ENCODE results near the gene TAF11L4.
"Not testable (repeated sequence)": the region's sequence is repeated elsewhere in the genome, so short reads cannot be mapped to it uniquely, and the experiment has no call there.

The TAF11L4 gene

GRCh38 chr5:17521501-17521900 lies at the start of gene TAF11L4:
TAF11L4 (plus strand) TSS chr5:17521801.
- not testable (repeated sequence) for H3K27me3 Mint-ChIP-seq

GRCh38 chr5:17475064-17475463 lies 46.5 kb upstream of the TAF11L4 start:
- H3K27me3 Mint-ChIP-seq, H3K27ac Mint-ChIP-seq, H3K9me3 Mint-ChIP-seq, H3K36me3 Mint-ChIP-seq, H3K4me3 Mint-ChIP-seq: not testable (repeated sequence)
- peaks cover 33% of the 10 kb centered on the region for H3K4me1 Mint-ChIP-seq
- ATAC-seq = peak; percentile 63

More at GRCh38 chr5:17521501-17521900, at the start of gene TAF11L4:
- H3K27ac Mint-ChIP-seq, H3K36me3 Mint-ChIP-seq, H3K4me1 Mint-ChIP-seq, ATAC-seq, H3K9me3 Mint-ChIP-seq, H3K4me3 Mint-ChIP-seq: not testable (repeated sequence)

- no peak overlapping the region for H3K4me3 Mint-ChIP-seq
- H3K36me3 Mint-ChIP-seq = no peaks in the 10 kb centered on the region
- ATAC-seq = no peak
- no peaks in the 10 kb centered on the region for H3K9me3 Mint-ChIP-seq
- H3K4me1 Mint-ChIP-seq = peaks cover 33% of the 10 kb centered on the region
- H3K27me3 Mint-ChIP-seq = no peaks in the 10 kb centered on the region
- H3K27ac Mint-ChIP-seq = no peak overlapping the region
Observed at GRCh38 chr5:17477043-17477442, 44.6 kb upstream of the TAF11L4 start.

GRCh38 chr5:17477573-17478265 lies 43.9 kb upstream of the TAF11L4 start:
- ATAC-seq = no peak
- H3K4me3 Mint-ChIP-seq = no peak overlapping the region
- H3K4me1 Mint-ChIP-seq = peaks cover 33% of the 10 kb centered on the region
- no peaks in the 10 kb centered on the region for H3K9me3 Mint-ChIP-seq
- H3K36me3 Mint-ChIP-seq = no peaks in the 10 kb centered on the region
- H3K27ac Mint-ChIP-seq = no peak overlapping the region
- no peaks in the 10 kb centered on the region for H3K27me3 Mint-ChIP-seq

- H3K9me3 Mint-ChIP-seq = no peaks in the 10 kb centered on the region
- no peak overlapping the region for H3K27ac Mint-ChIP-seq
- H3K36me3 Mint-ChIP-seq = no peaks in the 10 kb centered on the region
- no peaks in the 10 kb centered on the region for H3K27me3 Mint-ChIP-seq
- no peak overlapping the region for H3K4me3 Mint-ChIP-seq
- peaks cover 4% of the 10 kb centered on the region for H3K4me1 Mint-ChIP-seq
- ATAC-seq = no peak
Observed at GRCh38 chr5:17481378-17481777, 40.2 kb upstream of the TAF11L4 start.

GRCh38 chr5:17482790-17483189 lies 38.8 kb upstream of the TAF11L4 start:
- Mint-ChIP-seq H3K4me3 (no peak overlapping the region), H3K27ac (no peak overlapping the region), H3K9me3 (no peaks in the 10 kb centered on the region), H3K27me3 (no peaks in the 10 kb centered on the region), H3K36me3 (no peaks in the 10 kb centered on the region), H3K4me1 (no peaks in the 10 kb centered on the region)
- ATAC-seq = no peak

- H3K36me3 Mint-ChIP-seq, H3K27me3 Mint-ChIP-seq, H3K27ac Mint-ChIP-seq, H3K4me1 Mint-ChIP-seq, H3K4me3 Mint-ChIP-seq, H3K9me3 Mint-ChIP-seq, ATAC-seq: not testable (repeated sequence)
Observed at GRCh38 chr5:17486464-17487173, 35.0 kb upstream of the TAF11L4 start.

GRCh38 chr5:17487174-17487512 lies 34.5 kb upstream of the TAF11L4 start:
- H3K27me3 Mint-ChIP-seq = no peaks in the 10 kb centered on the region
- H3K4me3 Mint-ChIP-seq = no peak overlapping the region

GRCh38 chr5:17491257-17491656 lies 30.3 kb upstream of the TAF11L4 start:
- H3K27me3 Mint-ChIP-seq, H3K27ac Mint-ChIP-seq, H3K4me1 Mint-ChIP-seq, H3K4me3 Mint-ChIP-seq, ATAC-seq, H3K36me3 Mint-ChIP-seq, H3K9me3 Mint-ChIP-seq: not testable (repeated sequence)

More at GRCh38 chr5:17487174-17487512, 34.5 kb upstream of the TAF11L4 start:
- H3K9me3 Mint-ChIP-seq = no peaks in the 10 kb centered on the region
- no peak for ATAC-seq
- H3K36me3 Mint-ChIP-seq = no peaks in the 10 kb centered on the region
- no peak overlapping the region for H3K27ac Mint-ChIP-seq
- no peaks in the 10 kb centered on the region for H3K4me1 Mint-ChIP-seq

- Mint-ChIP-seq H3K4me1 (no peaks in the 10 kb centered on the region), H3K27ac (no peak overlapping the region), H3K9me3 (peaks cover 6% of the 10 kb centered on the region), H3K27me3 (no peaks in the 10 kb centered on the region), H3K4me3 (no peak overlapping the region), H3K36me3 (no peaks in the 10 kb centered on the region)
- no peak for ATAC-seq
Observed at GRCh38 chr5:17492770-17493169, 28.8 kb upstream of the TAF11L4 start.

- ATAC-seq = no peak
- Mint-ChIP-seq H3K4me1 (no peaks in the 10 kb centered on the region), H3K36me3 (no peaks in the 10 kb centered on the region), H3K27ac (no peak overlapping the region), H3K4me3 (no peak overlapping the region), H3K27me3 (no peaks in the 10 kb centered on the region), H3K9me3 (peaks cover 6% of the 10 kb centered on the region)
Observed at GRCh38 chr5:17497446-17497845, 24.2 kb upstream of the TAF11L4 start.

GRCh38 chr5:17497931-17498330 lies 23.7 kb upstream of the TAF11L4 start, which contains the start of gene TAF11L2:
TAF11L2 (plus strand) TSS chr5:17498231.
- not testable (repeated sequence) for H3K9me3 Mint-ChIP-seq, H3K27ac Mint-ChIP-seq, H3K4me1 Mint-ChIP-seq, H3K4me3 Mint-ChIP-seq, ATAC-seq, H3K36me3 Mint-ChIP-seq, H3K27me3 Mint-ChIP-seq

- Mint-ChIP-seq H3K36me3 (no peaks in the 10 kb centered on the region), H3K4me3 (no peak overlapping the region), H3K27me3 (peaks cover 8% of the 10 kb centered on the region), H3K27ac (no peak overlapping the region), H3K4me1 (no peaks in the 10 kb centered on the region), H3K9me3 (no peaks in the 10 kb centered on the region)
- no peak for ATAC-seq
Observed at GRCh38 chr5:17511775-17512325, 9.8 kb upstream of the TAF11L4 start.

- not testable (repeated sequence) for H3K4me1 Mint-ChIP-seq, H3K36me3 Mint-ChIP-seq, H3K27me3 Mint-ChIP-seq, H3K9me3 Mint-ChIP-seq, H3K4me3 Mint-ChIP-seq, ATAC-seq, H3K27ac Mint-ChIP-seq
Observed at GRCh38 chr5:17517526-17517925, 4.1 kb upstream of the TAF11L4 start.

- H3K27me3 Mint-ChIP-seq, H3K9me3 Mint-ChIP-seq, H3K4me3 Mint-ChIP-seq, H3K36me3 Mint-ChIP-seq, H3K27ac Mint-ChIP-seq, H3K4me1 Mint-ChIP-seq, ATAC-seq: not testable (repeated sequence)
Observed at GRCh38 chr5:17518067-17518466, 3.5 kb upstream of the TAF11L4 start, which contains the start of gene TAF11L3. TAF11L3 (plus strand) TSS chr5:17518367.

- not testable (repeated sequence) for H3K4me3 Mint-ChIP-seq, H3K27me3 Mint-ChIP-seq, H3K36me3 Mint-ChIP-seq, H3K9me3 Mint-ChIP-seq, H3K4me1 Mint-ChIP-seq, ATAC-seq, H3K27ac Mint-ChIP-seq
Observed at GRCh38 chr5:17519508-17519907, 2.1 kb upstream of the TAF11L4 start.

Data from stimulated activated memory B cell treated with anti-CD40 and anti-IgM and Interleukin-4, amounts not matched to agents 10 μg/mL and 1 μg/mL and 100 μg/mL, for 72 hours (primary cell).